SK-N-MC (cell line): ENCODE measurements around the gene PRR16.

ENCODE experiments used
- DNase-seq: peaks from one replicate; pipeline ENCODE4 v3.0.0-alpha.2; 2011; ENCODE audit warnings: low read depth, low spot score
- H3K27ac ChIP-seq: fragments of 200-600 bp; sonication (generic); 2 replicates; pipeline ENCODE4 v1.5.1; 2016; ENCODE audit warnings: mixed run types
- H3K36me3 ChIP-seq: fragments of 200-600 bp; sonication (generic); 2 replicates; pipeline ENCODE4 v1.6.1; 2017; ENCODE audit warnings: antibody characterized with exemption, low read length, mixed read lengths; ENCODE audit not compliant: insufficient read depth
- H3K4me3 ChIP-seq: fragments of 200-600 bp; sonication (generic); 2 replicates; pipeline ENCODE4 v1.5.1; 2016
- H3K9ac ChIP-seq: fragments of 200-600 bp; sonication (generic); 2 replicates; pipeline ENCODE4 v1.8.0; 2017; ENCODE audit warnings: mixed run types, mixed read lengths; ENCODE audit not compliant: insufficient read length
- H3K9me3 ChIP-seq: fragments of 200-600 bp; sonication (generic); 2 replicates; pipeline ENCODE4 v1.6.1; 2017; ENCODE audit warnings: low read depth, mild to moderate bottlenecking, antibody characterized with exemption, low read length, moderate library complexity, mixed read lengths
- EZH2 ChIP-seq: fragments of 200-600 bp; sonication (generic); IDR thresholded peaks from one replicate; pipeline ENCODE4 v1.6.1; 2017; ENCODE audit warnings: antibody characterized with exemption
- FOXP2 ChIP-seq: optimal IDR thresholded peaks from 2 replicates; pipeline ENCODE3; 2011; ENCODE audit warnings: mild to moderate bottlenecking, moderate library complexity; ENCODE audit not compliant: insufficient read depth; ENCODE audit errors: extremely low read length, control extremely low read depth
- POLR2AphosphoS5 ChIP-seq: IDR thresholded peaks from 2 replicates; pipeline ENCODE4 v1.6.1; 2012; ENCODE audit warnings: mild to moderate bottlenecking, low read depth, low read length, borderline replicate concordance

PRR16 gene

DNA sequence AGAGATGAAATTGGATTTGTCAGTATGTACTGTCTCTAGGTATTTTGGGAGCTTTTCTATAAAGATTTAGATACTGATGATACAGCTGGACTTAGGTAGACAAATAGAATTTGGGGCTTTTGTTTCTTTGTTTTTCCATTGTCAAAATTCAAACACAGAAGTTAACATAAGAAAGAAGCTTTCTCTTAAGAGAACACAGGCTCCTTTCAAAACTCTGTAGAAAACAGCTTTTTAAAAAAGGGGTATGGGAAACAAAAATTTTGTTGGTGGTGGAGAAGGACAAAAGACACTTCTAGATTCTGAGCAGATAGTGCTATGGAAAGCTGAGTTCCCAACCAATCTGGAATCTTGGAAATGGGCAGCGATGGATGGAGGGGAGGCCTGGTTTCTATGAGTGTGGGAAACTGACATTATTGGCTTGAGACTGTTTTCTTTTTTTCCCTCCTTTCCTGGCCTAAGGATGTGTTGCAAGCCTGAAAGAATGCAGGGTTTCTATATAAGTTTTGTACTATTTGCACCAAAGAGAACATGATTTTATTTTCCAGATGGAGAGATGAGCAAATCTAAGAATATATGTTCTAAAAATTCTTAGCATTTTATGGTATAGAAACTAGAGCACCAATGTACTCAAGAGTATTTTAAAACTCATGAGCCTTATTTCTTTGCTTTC is 240.0 kb downstream of the PRR16 start:
- Histone ChIP-seq H3K27ac (no peak overlapping the region), H3K36me3 (no peaks in the 10 kb centered on the region), H3K4me3 (no peak overlapping the region), H3K9ac (no peak overlapping the region), H3K9me3 (no peaks in the 10 kb centered on the region)
- TF ChIP-seq FOXP2: no peak
- no peak for TF ChIP-seq EZH2
- TF ChIP-seq POLR2AphosphoS5: no peak
- no peak for DNase-seq

DNA sequence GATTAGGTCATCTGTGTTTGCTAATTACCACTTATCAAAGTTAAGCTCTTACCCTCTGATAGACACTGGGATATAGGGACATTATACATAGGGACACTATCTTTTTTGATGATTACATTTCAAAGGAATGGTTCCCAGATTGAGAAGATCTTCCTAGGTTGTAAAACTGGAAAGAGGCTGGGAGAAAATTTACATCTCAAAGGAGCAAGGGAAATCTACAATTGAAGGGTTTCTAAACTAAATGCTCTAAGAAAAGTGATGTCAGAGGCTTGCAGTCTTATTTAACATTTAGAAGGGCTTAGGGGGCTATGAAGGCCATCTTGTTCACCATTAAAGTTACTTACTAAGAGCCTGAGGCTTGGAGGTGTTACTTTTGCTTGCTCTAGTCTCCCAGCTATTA is 242.8 kb downstream of the PRR16 start:
- Histone ChIP-seq H3K9me3 (no peaks in the 10 kb centered on the region), H3K27ac (no peak overlapping the region), H3K36me3 (no peaks in the 10 kb centered on the region), H3K4me3 (no peak overlapping the region), H3K9ac (no peak overlapping the region)
- no peak for TF ChIP-seq POLR2AphosphoS5
- TF ChIP-seq FOXP2: no peak
- no peak for TF ChIP-seq EZH2
- no peak for DNase-seq

- DNase-seq: no peak
- no peak overlapping the region for H3K4me3 ChIP-seq
- TF ChIP-seq POLR2AphosphoS5 (no peak), FOXP2 (no peak), EZH2 (no peak)
- H3K36me3 ChIP-seq: no peaks in the 10 kb centered on the region
- H3K27ac ChIP-seq: no peak overlapping the region
- no peaks in the 10 kb centered on the region for H3K9me3 ChIP-seq
- H3K9ac ChIP-seq: no peak overlapping the region
These were observed 253.3 kb downstream of the PRR16 start for GRCh38 chr5:120717381-120717780.

GRCh38 chr5:120730214-120730613 is 266.1 kb downstream of the PRR16 start:
- Histone ChIP-seq H3K9ac (no peak overlapping the region), H3K9me3 (no peaks in the 10 kb centered on the region), H3K36me3 (no peaks in the 10 kb centered on the region), H3K4me3 (no peak overlapping the region), H3K27ac (no peak overlapping the region)
- TF ChIP-seq POLR2AphosphoS5 (no peak), EZH2 (no peak), FOXP2 (no peak)
- no peak for DNase-seq

DNA sequence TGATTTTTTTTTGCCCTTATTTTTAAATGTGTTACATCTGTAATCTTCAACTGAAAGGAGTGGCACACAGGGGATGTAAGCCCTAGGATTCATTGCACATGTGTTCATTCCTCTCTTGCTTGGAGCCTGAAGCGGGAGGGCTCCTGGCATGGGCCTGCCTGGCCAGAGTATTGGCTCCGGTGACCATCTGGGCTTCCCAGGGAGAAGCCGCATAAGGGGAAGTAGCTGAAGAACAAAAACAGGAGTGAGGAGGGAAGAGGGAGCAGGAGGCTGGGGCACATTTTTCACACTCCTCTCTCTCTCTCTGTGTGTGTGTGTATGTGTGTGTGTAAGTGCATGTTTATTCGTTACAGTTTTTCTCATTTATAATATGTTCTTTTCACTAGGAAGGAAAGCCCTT is 269.9 kb downstream of the PRR16 start:
- Histone ChIP-seq H3K4me3 (no peak overlapping the region), H3K9ac (no peak overlapping the region), H3K9me3 (no peaks in the 10 kb centered on the region), H3K27ac (no peak overlapping the region), H3K36me3 (no peaks in the 10 kb centered on the region)
- DNase-seq: no peak
- TF ChIP-seq FOXP2: no peak
- no peak for TF ChIP-seq EZH2
- TF ChIP-seq POLR2AphosphoS5: no peak

DNA sequence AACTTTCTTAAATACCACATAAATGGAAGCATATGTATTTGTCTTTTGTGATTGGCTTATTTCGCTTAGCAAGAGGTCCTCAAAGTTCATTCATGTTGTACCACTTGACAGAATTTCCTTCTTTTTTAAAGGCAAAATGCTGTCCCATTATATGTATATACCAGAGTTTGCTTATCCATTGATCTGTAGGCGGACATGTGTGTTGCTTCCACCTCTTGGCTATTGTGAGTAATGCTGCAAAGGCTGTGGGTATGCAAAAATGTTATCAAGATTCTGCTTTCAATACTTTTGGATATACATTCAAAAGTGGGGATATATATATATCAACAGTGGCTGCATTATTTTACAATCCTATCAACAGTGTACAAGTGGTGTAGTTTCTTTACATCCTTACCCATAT is 271.0 kb downstream of the PRR16 start:
- Histone ChIP-seq H3K9ac (no peak overlapping the region), H3K4me3 (no peak overlapping the region), H3K27ac (no peak overlapping the region), H3K36me3 (no peaks in the 10 kb centered on the region), H3K9me3 (no peaks in the 10 kb centered on the region)
- DNase-seq: no peak
- TF ChIP-seq POLR2AphosphoS5 (no peak), EZH2 (no peak), FOXP2 (no peak)
